H1 (cell line): Measurements from ENCODE around the gene IDI1. TPM values are rescaled to one million over a fixed set of nuclear protein-coding genes. Genes with fewer than 3 reads are reported as not detected.

Source experiments
- CTCF ChIA-PET: fragments of 300-600 bp; sonication (Branson Sonifier 250); formaldehyde crosslinking; loops from one replicate; lab custom pipeline; 2021; ENCODE audit not compliant: partially characterized antibody; lab: Charles Lee
- POLR2A ChIA-PET: fragments of 300-600 bp; sonication (Branson Sonifier 250); formaldehyde crosslinking; loops from one replicate; lab custom pipeline; 2021; ENCODE audit warnings: inconsistent platforms; ENCODE audit not compliant: partially characterized antibody; lab: Charles Lee
- DNase-seq, 2 experiments: peaks; one replicate each; pipeline versions ENCODE4 v3.0.0 to v3.0.0-alpha.2; 2010 to 2022; ENCODE audit warnings: low spot score in 2 of 2, low read depth in 1 of 2, mixed read lengths in 1 of 2
- FAIRE-seq: peaks from 2 replicates; lab custom pipeline; 2011; peaks lifted over from hg19 to GRCh38; lab: Jason Lieb, UNC
- H2AFZ ChIP-seq: 2 replicates; pipeline ENCODE4 v1.8.1; 2012; ENCODE audit warnings: low read length, inconsistent platforms
- H2AK5ac ChIP-seq: 2 replicates; pipeline ENCODE4 v1.6.1; 2013; ENCODE audit warnings: low read depth, low read length
- H2BK120ac ChIP-seq: replicated peaks from 2 replicates; pipeline ENCODE3; 2013; ENCODE audit warnings: low read depth, low read length, inconsistent platforms
- H2BK12ac ChIP-seq: 2 replicates; pipeline ENCODE4 v1.6.1; 2013; ENCODE audit warnings: low read depth, low read length
- H2BK15ac ChIP-seq: 2 replicates; pipeline ENCODE4 v1.6.1; 2013; ENCODE audit warnings: low read length
- H2BK20ac ChIP-seq: 2 replicates; pipeline ENCODE4 v1.6.1; 2013; ENCODE audit warnings: low read length
- H2BK5ac ChIP-seq: 2 replicates; pipeline ENCODE4 v1.6.1; 2013; ENCODE audit warnings: low read depth, low read length
- H3K14ac ChIP-seq: 2 replicates; pipeline ENCODE4 v1.6.1; 2013; ENCODE audit warnings: inconsistent platforms; ENCODE audit not compliant: insufficient read length
- H3K18ac ChIP-seq: 2 replicates; pipeline ENCODE4 v1.6.1; 2013; ENCODE audit warnings: low read length; ENCODE audit errors: extremely low read depth
- H3K23ac ChIP-seq: 2 replicates; pipeline ENCODE4 v1.6.1; 2013; ENCODE audit warnings: inconsistent platforms; ENCODE audit not compliant: insufficient read length
- H3K23me2 ChIP-seq: 2 replicates; pipeline ENCODE4 v1.6.1; 2013; ENCODE audit warnings: low read depth, low read length
- H3K27ac ChIP-seq: 2 replicates; pipeline ENCODE4 v1.6.1; 2011; ENCODE audit warnings: low read depth, low read length, inconsistent platforms
- H3K27me3 ChIP-seq, 4 experiments: replicated peaks in 1 of 4; 1 replicate in 1 of 4; 2 replicates in 3 of 4; pipeline versions ENCODE4 v1.6.1 to v1.8.1; 2011 to 2013; ENCODE audit warnings: low read length in 3 of 4, mild to moderate bottlenecking in 3 of 4, inconsistent platforms in 2 of 4, mixed read lengths in 2 of 4, moderate library complexity in 1 of 4; ENCODE audit not compliant: control insufficient read depth in 3 of 4, insufficient read depth in 3 of 4; ENCODE audit errors: extremely low read depth in 1 of 4
- H3K36me3 ChIP-seq, 4 experiments: 2 replicates each; pipeline versions ENCODE4 v1.6.1 to v1.8.1; 2011 to 2013; ENCODE audit warnings: mild to moderate bottlenecking in 4 of 4, low read length in 3 of 4, moderate library complexity in 2 of 4, control low read depth in 1 of 4, inconsistent platforms in 1 of 4; ENCODE audit not compliant: insufficient read depth in 4 of 4, control insufficient read depth in 2 of 4
- H3K4ac ChIP-seq: replicated peaks from 2 replicates; pipeline ENCODE3; 2013; ENCODE audit warnings: low read length, low read depth, mixed read lengths, inconsistent platforms; ENCODE audit not compliant: insufficient read length
- H3K4me1 ChIP-seq, 4 experiments: replicated peaks in 1 of 4; 1 replicate in 1 of 4; 2 replicates in 3 of 4; pipeline versions ENCODE4 v1.6.1 to v1.8.1; 2011 to 2013; ENCODE audit warnings: low read length in 3 of 4, inconsistent platforms in 2 of 4, mixed read lengths in 1 of 4; ENCODE audit not compliant: insufficient read depth in 4 of 4, control insufficient read depth in 3 of 4
- H3K4me2 ChIP-seq, 2 experiments: 2 replicates each; pipeline versions ENCODE4 v1.6.1 to v1.8.1; 2011 to 2013; ENCODE audit warnings: low read depth in 2 of 2, low read length in 2 of 2, control low read depth in 1 of 2, inconsistent platforms in 1 of 2, mild to moderate bottlenecking in 1 of 2; ENCODE audit not compliant: insufficient read depth in 1 of 2
- H3K4me3 ChIP-seq, 4 experiments: fragments of 200-600, 300-600 bp in 1 of 4; sonication (generic), shearing (Covaris generic), sonication (Bioruptor Twin) in 1 of 4; 2 replicates each; pipeline versions ENCODE4 v1.5.1 to v1.8.1; 2011 to 2016; ENCODE audit warnings: low read length in 4 of 4, low read depth in 3 of 4, control low read depth in 2 of 4, inconsistent platforms in 2 of 4, mild to moderate bottlenecking in 2 of 4, mixed read lengths in 1 of 4, moderate library complexity in 1 of 4; ENCODE audit not compliant: insufficient read depth in 2 of 4; ENCODE audit errors: extremely low read depth in 1 of 4
- H3K56ac ChIP-seq: replicated peaks from 2 replicates; pipeline ENCODE3; 2013; ENCODE audit warnings: low read depth, mild to moderate bottlenecking, mixed read lengths, low read length, inconsistent platforms; ENCODE audit not compliant: insufficient read length
- H3K79me1 ChIP-seq: 2 replicates; pipeline ENCODE4 v1.6.1; 2013; ENCODE audit warnings: low read depth, low read length, control low read depth
- H3K79me2 ChIP-seq, 2 experiments: 2 replicates each; pipeline versions ENCODE4 v1.6.1 to v1.8.1; 2012 to 2013; ENCODE audit warnings: low read length in 2 of 2, mild to moderate bottlenecking in 2 of 2, inconsistent platforms in 1 of 2; ENCODE audit not compliant: insufficient read depth in 2 of 2, control insufficient read depth in 1 of 2
- H3K9ac ChIP-seq, 4 experiments: replicated peaks in 1 of 4; 1 replicate in 1 of 4; 2 replicates in 3 of 4; pipeline versions ENCODE4 v1.6.1 to v1.8.1; 2011 to 2013; ENCODE audit warnings: low read depth in 3 of 4, low read length in 3 of 4, control low read depth in 2 of 4, mild to moderate bottlenecking in 2 of 4, moderate library complexity in 2 of 4, inconsistent platforms in 1 of 4; ENCODE audit errors: extremely low read depth in 1 of 4
- H3K9me3 ChIP-seq, 2 experiments: 2 replicates each; pipeline versions ENCODE4 v1.6.1 to v1.8.1; 2012 to 2013; ENCODE audit warnings: mild to moderate bottlenecking in 2 of 2, moderate library complexity in 2 of 2, control low read depth in 1 of 2, inconsistent platforms in 1 of 2, low read depth in 1 of 2, low read length in 1 of 2, mixed read lengths in 1 of 2; ENCODE audit not compliant: insufficient read depth in 2 of 2
- H4K20me1 ChIP-seq, 2 experiments: replicated peaks in 1 of 2; 2 replicates each; pipeline versions ENCODE3 to v1.8.1; 2011 to 2013; ENCODE audit warnings: inconsistent platforms in 2 of 2, low read length in 2 of 2, mild to moderate bottlenecking in 1 of 2; ENCODE audit not compliant: insufficient read depth in 2 of 2, control insufficient read depth in 1 of 2
- H4K5ac ChIP-seq: 2 replicates; pipeline ENCODE4 v1.6.1; 2013; ENCODE audit warnings: low read length, low read depth, mixed read lengths, inconsistent platforms; ENCODE audit not compliant: insufficient read length
- H4K8ac ChIP-seq: 2 replicates; pipeline ENCODE4 v1.8.0; 2013; ENCODE audit warnings: mild to moderate bottlenecking, moderate library complexity, low read length, inconsistent platforms; ENCODE audit not compliant: insufficient read depth; ENCODE audit errors: extremely low read depth
- H4K91ac ChIP-seq: replicated peaks from 2 replicates; pipeline ENCODE3; 2013; ENCODE audit warnings: low read length, mixed read lengths, inconsistent platforms; ENCODE audit not compliant: insufficient read length
- KDM1A ChIP-seq: fragments of 200-600, 300-600 bp; sonication (generic); IDR thresholded peaks from 2 replicates; pipeline ENCODE4 v1.7.1; 2016; ENCODE audit warnings: mild to moderate bottlenecking, low read length, borderline replicate concordance
- WGBS, 2 experiments: shearing (Covaris generic) in 1 of 2; methylation state at CpG; one replicate each; pipeline versions ENCODE4 v1.1.6 to v1.1.7; 2013 to 2015; ENCODE audit warnings: low lambda C conversion rate in 2 of 2, mixed read lengths in 2 of 2, inconsistent platforms in 1 of 2, low coverage in 1 of 2, missing lambda C conversion rate in 1 of 2; ENCODE audit not compliant: insufficient replicate concordance in 2 of 2, insufficient coverage in 1 of 2, insufficient read length in 1 of 2; ENCODE audit errors: extremely low coverage in 1 of 2, missing lambda C conversion rate in 1 of 2; 5-methylcytosine and 5-hydroxymethylcytosine counted together
- polyA plus RNA-seq, 7 experiments: library from polyadenylated mRNA; depleted of rRNA in 3 of 7; stranded (reverse) in 5 of 7; unstranded in 2 of 7; fragments of >200 nt in 5 of 7; fragments of 200-250 nt in 2 of 7; gene quantifications; 1 replicate in 5 of 7; 2 replicates in 1 of 7; 4 replicates in 1 of 7; pipeline versions ENCODE4 v1.2.1 to v1.2.3, GENCODE V29; 2011 to 2013; ENCODE audit warnings: missing spikeins in 2 of 7, mixed read lengths in 2 of 7
- total RNA-seq: library from RNA; stranded (reverse); fragmentation: NEBNext Ultra II Directional; extraction: Animal tissue kit (Norgen Biotek cat#: 25700); gene quantifications from 2 replicates; pipeline ENCODE4 v1.2.1, GENCODE V29; 2021

IDI1 gene
- total and polyA plus RNA-seq, 2 of the 8 experiments (the other 6 are each of a cell fraction or from before 2014, with no cell fraction given), result 35.3 to 56.6 TPM

GRCh38 chr10:1063232-1063865 lies 14.4 kb upstream of the IDI1 start:
- Histone ChIP-seq H4K5ac (no peak overlapping the region), H2BK20ac (no peak overlapping the region), H3K56ac (no peak overlapping the region), H2AK5ac (no peak overlapping the region), H3K9me3 (no peaks in the 10 kb centered on the region), H3K23ac (no peak overlapping the region), H3K23me2 (no peaks in the 10 kb centered on the region), H3K27me3 (no peaks in the 10 kb centered on the region), H2BK12ac (no peak overlapping the region), H4K91ac (no peak overlapping the region), H2BK5ac (no peak overlapping the region), H3K36me3 (no peaks in the 10 kb centered on the region), H3K4ac (no peak overlapping the region), H3K4me3 (no peak overlapping the region), H3K18ac (no peak overlapping the region), H3K79me1 (peaks cover 7% of the 10 kb centered on the region; the same call in 1 of the 2 replicates), H3K4me1 (no peaks in the 10 kb centered on the region), H3K9ac (no peak overlapping the region), H2AFZ (no peak overlapping the region), H4K20me1 (peaks cover 1 to 3% of the 10 kb centered on the region in 2 experiments), H3K4me2 (no peak overlapping the region), H2BK120ac (no peak overlapping the region), H3K79me2 (peaks cover 0 to 37% of the 10 kb centered on the region in 2 experiments; a peak in 2 of 4 replicates), H2BK15ac (no peak overlapping the region), H3K27ac (no peak overlapping the region), H4K8ac (no peak overlapping the region), H3K14ac (no peak overlapping the region)
- ChIA-PET CTCF (interaction anchor here (2.8 kb wide), 1 partner anchor 11 kb away, joined by 13 read pairs; no protein-coding TSS in a partner anchor), POLR2A (interaction anchor here (0.6 to 1.1 kb wide), 3 partner anchors 14 to 275 kb away, joined by 3 to 4 read pairs (median 3); partner anchors contain the start of gene IDI1)
- DNase-seq, result no peak
- 82% methylated on average over 7 of the region's 7 CpGs; no CpG with 5 or more reads in 1 of the 2 experiments for WGBS, 2 experiments
- TF ChIP-seq KDM1A, result no peak
- no peak for FAIRE-seq
